HG03520 (cell line): ENCODE data around the gene MAP2.
A peak's percentile ranks its signal among the peaks of the same experiment; 100 is the strongest.

Experiments used
- ATAC-seq: cut with Tn5 transposase; IDR thresholded peaks from one replicate; pipeline ENCODE4 v1.9.1; 2021; ENCODE audit warnings: mild to moderate bottlenecking, moderate library complexity; ENCODE audit not compliant: unreplicated experiment

MAP2 gene, protein sequence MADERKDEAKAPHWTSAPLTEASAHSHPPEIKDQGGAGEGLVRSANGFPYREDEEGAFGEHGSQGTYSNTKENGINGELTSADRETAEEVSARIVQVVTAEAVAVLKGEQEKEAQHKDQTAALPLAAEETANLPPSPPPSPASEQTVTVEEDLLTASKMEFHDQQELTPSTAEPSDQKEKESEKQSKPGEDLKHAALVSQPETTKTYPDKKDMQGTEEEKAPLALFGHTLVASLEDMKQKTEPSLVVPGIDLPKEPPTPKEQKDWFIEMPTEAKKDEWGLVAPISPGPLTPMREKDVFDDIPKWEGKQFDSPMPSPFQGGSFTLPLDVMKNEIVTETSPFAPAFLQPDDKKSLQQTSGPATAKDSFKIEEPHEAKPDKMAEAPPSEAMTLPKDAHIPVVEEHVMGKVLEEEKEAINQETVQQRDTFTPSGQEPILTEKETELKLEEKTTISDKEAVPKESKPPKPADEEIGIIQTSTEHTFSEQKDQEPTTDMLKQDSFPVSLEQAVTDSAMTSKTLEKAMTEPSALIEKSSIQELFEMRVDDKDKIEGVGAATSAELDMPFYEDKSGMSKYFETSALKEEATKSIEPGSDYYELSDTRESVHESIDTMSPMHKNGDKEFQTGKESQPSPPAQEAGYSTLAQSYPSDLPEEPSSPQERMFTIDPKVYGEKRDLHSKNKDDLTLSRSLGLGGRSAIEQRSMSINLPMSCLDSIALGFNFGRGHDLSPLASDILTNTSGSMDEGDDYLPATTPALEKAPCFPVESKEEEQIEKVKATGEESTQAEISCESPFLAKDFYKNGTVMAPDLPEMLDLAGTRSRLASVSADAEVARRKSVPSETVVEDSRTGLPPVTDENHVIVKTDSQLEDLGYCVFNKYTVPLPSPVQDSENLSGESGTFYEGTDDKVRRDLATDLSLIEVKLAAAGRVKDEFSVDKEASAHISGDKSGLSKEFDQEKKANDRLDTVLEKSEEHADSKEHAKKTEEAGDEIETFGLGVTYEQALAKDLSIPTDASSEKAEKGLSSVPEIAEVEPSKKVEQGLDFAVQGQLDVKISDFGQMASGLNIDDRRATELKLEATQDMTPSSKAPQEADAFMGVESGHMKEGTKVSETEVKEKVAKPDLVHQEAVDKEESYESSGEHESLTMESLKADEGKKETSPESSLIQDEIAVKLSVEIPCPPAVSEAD (N-terminal part only)

DNA sequence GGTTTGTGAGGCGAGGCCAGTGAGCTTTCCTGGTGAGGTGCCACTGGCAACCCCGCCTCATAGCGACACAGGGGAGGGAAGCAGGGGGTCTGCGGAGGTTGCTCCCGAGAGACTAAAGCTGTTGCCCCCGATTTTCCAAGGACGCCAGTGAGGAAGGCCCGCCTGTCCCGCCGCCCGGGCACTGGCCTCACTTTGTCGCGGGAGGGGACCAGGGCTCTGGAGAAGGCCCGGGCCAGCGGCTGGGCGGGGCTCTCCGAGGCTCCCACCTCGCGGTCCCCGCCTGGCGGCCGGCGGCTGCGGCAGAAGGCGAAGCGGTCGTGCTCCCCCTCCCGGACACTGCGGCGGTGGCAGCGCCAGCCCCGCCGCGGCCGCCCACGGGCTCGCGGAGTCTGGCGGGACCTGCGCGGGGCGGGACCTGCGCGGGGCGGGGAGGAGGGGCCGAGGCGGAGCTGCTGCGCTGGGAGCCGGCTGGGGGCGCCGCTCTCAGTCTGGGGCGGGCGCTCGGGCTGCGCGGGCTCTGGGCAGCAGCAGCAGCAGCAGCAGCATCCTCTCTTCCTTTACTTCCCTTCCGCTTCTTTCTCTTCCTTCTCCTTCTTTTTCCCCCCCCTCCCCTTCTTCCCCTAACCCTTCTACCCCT is at the start of gene MAP2:
Gene MAP2, plus strand, starts transcription at position 486 of the 637 bp plus-strand sequence. CDS start 229,124 bp downstream, outside the sequence.
- ATAC-seq = peak; percentile 98

DNA sequence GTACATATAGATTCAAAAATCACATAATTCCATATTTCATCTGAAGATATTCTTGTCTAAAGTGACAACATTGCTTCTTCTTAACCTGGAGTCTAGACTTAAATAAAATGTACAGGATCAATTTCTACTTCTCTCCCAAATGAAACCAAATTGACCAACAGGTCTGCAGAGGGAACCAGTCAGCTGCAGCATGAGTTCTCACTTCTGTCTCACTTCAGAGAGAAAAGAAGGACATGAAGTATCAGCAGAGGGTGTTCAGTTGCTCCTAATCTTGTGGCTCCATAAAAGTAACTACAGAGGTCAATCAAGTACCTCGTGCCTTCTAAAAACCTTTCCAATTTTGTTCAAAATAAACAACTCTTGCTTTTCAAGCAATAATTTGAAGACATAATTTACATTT is 47.2 kb upstream of the MAP2 start:
- ATAC-seq = no peak

DNA sequence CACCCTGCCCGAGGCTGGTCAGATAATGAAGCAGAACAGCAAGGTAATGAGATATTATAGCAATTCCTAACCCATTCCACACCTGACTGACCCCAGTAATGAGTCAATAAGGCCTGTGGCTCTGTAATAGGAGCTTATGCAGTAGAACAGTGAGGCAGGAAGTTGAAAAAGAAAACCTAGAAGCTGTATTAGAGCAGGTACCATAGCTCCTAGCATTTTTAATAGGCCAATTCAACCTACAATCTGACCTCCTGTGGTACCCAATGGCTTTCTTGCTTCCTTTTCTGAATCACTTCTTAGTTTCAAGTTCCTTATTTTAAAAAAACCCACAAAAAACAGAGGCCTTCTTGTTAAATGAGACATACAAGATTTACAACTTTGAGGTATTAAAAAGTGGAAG is 43.6 kb upstream of the MAP2 start:
- ATAC-seq = peak; percentile 98

DNA sequence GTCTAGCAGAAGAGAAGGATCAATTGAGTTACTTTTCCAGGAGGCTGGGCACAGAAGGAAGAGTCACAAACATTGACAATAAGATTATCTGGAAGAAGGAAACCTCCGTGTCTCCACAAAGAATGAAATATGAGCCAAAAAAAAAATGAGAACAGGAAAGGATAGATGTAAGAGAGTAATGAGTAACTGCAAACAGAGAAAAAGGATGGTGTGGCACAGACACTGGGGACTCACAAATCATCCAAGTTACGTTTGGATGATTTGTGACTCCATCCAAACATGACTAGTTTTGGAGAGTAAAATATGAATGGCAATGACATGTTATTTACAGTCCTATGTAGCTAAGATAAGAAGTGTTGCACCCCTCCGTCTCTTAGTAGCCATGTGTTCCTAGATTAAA is 42.8 kb upstream of the MAP2 start:
- no peak for ATAC-seq

DNA sequence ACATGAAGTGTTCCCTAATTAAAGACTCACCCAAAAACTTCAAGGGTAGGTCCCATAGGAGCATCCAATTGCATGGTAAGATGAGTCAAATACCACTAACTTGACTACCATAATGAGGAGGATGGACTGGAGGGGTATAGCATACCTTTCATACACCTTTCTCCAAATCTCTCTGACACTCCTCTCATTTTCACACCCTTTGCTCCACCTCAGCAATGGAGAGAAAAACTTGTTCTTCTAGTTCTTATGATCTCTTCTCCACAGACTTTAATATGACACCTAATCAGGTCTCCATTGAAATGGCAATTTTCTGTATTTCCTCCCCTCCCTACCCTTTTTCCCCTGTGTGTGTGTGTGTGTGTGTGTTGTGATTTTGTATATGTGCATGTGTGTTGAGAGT is 41.1 kb upstream of the MAP2 start:
- no peak for ATAC-seq

DNA sequence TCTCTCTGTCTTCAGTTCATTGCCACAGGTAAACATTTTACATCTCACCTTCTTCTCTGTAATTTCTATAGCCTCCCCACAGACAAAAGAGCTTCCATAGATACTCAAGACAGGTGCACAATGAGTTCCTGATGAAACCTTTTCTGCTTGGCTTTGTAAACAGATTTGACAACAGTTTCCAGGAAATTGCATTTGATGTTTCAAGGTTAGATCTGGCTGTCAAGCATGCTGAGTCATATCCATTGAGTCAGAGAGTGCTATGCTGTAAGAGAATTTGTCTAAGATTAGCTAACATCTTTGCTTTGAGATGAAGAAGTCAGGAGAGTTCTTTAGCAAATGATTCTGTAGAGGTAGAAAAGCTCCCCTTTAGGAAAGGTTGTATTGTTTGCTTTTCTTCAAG is 40.6 kb upstream of the MAP2 start:
- ATAC-seq = no peak

DNA sequence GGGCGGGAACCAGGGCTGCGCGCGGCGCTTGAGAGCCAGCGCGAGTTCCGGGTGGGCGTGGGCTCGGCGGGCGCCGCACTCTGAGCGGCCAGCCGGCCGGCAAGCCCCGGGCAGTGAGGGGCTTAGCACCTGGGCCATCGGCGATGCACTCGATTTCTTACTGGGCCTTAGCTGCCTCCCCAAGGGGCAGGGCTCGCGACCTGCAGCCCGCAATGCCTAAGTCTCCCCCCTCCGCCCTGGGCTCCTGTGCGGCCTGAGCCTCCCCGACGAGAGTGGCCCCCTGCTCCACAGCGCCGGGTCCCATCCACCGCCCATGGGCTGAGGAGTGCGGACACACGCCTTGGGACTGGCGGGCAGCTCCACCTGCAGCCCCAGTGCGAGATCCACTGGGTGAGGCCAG is 36.5 kb upstream of the MAP2 start:
- ATAC-seq = no peak

DNA sequence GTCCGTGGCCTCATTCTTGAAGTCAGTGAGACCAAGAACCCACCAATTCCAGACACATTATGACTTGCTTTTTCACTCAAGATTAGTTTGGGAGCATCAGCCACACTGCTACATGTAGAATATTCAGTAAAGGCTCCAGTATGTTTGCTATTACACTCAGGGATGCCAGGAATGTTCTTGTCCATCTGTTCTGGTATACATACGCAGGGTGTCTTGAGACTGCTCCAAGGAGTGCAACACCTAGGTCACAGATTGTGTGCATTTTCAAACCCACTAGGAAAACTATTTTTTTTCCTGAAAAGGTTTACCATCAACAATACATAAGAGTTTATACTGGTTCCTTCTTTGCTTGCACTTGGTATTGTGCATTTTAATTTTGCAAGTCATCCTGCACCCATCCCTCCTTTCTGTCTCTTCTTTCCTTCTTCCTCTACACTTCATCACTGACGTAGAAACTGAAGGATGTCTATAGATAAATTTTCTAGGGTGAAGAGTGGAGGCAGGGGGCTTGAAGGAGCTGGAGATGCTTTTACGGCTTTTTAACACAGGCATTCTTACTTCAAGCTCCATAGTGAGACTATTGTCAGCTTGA is 35.3 kb upstream of the MAP2 start:
- no peak for ATAC-seq

DNA sequence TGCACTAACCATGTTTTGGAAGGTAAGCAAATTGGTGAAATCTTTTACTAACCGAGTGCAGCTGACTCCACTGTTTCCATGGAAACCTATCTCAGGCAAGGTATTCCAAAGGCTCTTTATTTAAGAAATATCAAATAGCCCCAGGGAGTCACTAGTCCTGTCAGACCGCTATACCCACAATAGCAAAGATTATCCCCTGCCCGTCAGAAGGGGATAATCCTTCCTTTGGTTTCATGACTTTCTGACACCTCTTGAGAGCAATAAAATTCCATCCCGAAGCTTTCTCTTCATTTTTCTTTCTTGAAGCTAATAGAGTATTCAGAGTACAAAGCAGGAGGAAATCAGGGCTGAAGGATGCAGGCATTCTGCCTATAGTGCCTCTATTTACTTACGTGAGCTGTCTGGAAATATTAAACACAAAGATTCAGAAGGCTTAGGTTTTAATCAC is 34.7 kb upstream of the MAP2 start:
- no peak for ATAC-seq

DNA sequence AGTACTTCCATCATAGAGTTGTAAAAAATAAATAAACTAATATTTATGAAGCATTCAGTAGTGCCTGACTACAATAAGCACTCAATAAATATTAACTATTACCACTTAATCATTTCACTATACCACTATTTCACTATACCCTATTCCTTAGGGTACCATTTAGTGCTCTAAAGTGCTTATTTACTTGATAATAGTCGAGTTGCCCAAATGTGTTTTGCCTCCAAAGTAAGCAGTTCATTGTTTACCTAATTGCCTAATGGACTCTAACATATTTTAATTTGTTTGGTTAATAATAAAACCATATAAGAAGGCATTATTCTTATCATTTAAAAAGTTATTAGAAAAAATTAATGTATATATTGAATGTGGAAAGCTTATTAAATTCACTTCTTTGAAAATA is 33.0 kb upstream of the MAP2 start:
- no peak for ATAC-seq

DNA sequence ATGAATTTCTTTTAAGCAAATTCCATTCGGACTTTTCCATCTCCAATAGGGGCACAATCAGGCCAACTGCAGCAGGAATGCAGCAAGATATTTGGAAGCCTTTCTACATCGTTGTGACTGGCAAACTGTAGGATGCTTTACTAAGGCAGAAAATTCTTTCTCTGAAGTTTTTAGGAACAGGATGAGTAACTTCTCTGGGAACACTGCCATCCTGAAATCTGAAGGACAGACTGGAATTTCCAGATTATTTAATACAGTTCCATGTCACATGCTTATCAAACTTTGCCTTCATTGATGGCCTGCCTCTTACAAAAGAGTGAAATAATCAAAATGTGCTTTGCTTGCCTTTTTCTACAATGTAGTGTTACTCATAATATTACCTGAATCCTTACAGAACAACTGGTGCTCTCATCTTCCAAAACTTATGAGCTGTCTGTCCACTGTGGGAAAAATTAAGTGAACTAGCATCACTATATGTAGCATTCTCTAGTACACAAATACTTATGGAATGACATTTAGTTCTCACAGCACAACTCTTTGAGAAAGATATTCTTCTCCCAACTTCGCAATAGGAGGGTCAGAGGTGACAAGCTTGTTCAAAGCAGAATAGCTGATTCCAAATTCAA is 32.0 kb upstream of the MAP2 start:
- ATAC-seq = no peak

DNA sequence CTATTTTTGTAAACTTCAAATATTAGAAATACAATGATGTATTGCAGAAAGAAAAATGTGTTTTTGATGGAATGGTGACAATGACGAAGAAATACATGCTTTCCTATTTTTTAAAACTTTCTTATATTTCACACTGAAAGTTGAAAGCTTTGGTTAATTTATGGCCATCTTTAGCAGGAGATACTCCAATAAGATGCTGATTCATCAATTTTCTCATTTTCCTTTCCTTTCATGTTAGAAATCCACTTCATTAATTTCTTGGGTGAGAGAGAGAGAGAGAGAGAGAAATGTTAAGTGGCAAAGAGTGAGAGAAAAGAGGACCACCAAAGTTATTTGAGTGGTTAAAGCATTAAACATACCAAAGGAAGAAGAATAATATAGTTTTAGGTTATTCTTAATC is 28.6 kb upstream of the MAP2 start:
- ATAC-seq = no peak

DNA sequence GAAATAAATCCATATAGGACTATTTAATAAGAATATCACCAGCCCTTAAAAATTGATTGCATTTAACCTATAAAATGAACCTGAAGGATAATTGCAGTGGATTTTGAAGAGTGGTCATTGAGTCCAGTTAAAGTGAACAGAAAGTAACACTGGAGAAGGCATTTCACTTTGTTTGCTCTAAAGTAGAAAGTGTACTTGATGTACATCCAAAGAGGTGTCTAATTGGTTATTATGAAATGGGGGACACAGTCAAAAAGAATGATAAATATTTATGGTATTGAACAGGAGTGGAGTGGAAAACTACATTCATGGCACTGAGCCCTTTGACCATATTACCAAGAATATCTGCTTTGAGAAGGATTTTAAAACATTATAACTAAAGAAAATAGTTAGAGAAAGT is 28.2 kb upstream of the MAP2 start:
- no peak for ATAC-seq

DNA sequence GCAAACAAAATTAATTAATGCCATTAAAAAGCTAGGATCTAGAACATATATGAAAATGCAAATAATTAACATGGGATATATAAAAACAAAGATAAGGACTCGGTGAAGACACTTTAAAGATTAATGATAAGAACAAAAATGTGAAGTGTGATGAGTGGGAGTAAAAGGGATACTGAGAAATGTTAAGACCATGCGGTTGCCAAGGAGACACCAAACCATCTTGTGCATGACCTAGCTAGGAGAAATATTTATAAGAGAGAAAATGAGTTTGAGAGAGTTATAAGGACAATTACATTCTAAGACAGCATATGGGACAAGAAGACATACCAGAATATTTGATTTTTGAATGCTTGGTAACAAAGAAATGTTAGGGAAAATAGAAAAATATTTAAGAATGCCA is 25.4 kb upstream of the MAP2 start:
- no peak for ATAC-seq

DNA sequence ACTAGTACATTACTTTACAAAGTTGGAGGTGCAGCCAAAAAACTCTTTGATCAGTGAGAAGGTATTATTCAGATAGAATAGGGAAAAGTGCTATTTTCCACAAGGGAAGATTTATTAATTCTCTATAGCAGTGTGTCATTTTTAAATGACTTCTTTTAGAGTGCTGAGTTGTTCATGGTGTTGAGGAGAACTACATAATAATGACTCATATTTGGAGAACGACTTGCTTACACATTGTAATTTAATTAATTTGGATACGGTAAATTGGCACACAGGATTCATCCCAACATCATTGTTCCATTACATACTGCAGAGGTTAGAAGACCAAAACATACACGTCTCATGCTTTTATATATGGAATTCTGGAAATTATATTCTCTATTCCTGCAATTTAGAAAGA is 22.1 kb upstream of the MAP2 start:
- ATAC-seq = no peak

DNA sequence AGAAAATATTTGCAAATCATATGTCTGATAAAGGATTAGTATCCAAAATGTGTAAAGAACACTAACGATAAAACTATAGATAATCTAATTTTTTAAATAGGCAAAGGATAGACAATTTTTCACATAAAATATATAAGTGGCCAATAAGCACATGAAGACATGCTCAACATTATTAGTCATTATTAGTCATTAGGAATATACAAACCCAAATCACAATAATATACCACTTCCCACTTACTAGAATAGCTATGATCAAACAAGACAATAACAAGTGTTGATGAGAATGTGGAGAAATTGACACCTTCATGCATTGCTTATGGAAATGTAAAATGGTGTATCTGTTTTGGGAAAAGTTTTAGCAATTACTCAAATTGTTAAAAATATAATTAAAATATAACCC is 12.6 kb upstream of the MAP2 start:
- ATAC-seq = no peak

DNA sequence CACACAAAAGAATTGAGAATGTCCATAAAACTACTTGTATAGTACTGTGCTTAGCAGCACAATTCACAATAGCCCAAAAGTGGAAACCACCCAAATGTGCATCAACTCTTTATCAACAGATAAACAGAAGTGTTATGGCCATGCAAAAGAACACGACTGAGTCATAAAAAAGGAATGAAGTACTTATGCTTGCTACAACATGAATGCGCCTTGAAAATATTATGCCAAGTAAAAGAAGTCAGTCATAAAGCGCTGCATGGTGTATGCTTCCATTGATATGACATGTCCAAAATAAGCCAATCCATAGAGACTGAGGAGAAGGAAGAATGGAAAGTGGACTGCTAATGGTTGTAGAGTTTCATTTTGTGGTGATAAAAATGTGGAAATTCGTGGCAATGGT is 12.1 kb upstream of the MAP2 start:
- no peak for ATAC-seq

DNA sequence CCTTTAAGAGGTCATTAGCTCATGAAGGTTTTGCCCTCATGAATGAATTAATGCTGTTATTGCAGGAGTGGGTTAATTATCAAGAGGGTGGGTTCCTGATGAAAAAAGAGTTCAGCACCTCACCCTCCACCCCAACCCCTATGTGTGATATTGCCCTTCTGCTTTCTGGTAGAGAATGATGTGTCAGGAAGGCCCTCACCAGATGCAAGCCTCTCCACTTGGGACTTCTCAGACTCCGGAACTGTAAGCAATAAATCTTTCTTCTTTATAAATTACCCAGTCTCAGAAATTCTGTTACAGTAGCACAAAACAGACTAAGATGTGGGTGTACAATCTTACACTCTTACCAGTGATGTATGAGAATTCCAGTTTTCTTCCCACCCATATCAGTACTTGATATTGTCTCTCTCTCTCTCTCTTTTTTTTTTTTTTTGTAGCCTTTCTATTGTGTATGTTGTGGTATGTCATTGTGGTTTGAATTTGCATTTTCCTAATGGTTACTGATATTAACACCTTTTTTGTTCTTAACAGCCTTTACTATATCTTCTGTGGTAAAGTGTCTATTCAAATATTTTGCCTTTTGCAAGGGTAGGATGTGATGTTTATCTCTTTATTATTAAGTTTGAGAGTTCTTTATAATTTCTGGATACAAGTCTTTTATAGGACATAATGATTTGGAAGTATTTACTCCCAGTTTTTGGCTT is 10.4 kb upstream of the MAP2 start:
- no peak for ATAC-seq

DNA sequence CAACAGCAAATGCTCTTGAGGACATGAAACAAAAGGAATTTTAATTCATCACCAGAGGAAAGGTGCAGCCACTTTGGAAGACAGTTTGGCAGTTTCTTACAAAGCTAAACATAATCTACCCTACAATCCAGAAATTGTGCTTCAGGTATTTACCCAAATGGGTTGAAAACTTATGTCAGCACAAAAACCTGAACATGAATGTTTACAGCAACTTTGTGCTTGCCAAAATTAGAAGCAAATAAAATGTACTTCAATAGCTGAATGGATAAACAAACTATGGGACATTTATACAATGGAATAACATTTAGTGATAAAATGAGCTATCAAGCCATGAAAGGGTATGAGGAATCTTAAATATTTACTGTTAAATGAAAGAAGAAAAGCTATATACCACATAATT is 6.9 kb upstream of the MAP2 start:
- ATAC-seq = no peak
